Erythroblast (primary cell): ENCODE data around the gene SLC1A7.

ENCODE experiments used
- GATA1 ChIP-seq: IDR thresholded peaks from 2 replicates; pipeline ENCODE4 v1.6.1; 2011; ENCODE audit warnings: low read depth, mild to moderate bottlenecking, control low read depth, low read length, moderate library complexity
- POLR2A ChIP-seq: IDR thresholded peaks from 2 replicates; pipeline ENCODE4 v1.6.1; 2011; ENCODE audit warnings: mild to moderate bottlenecking, low read length

DNA sequence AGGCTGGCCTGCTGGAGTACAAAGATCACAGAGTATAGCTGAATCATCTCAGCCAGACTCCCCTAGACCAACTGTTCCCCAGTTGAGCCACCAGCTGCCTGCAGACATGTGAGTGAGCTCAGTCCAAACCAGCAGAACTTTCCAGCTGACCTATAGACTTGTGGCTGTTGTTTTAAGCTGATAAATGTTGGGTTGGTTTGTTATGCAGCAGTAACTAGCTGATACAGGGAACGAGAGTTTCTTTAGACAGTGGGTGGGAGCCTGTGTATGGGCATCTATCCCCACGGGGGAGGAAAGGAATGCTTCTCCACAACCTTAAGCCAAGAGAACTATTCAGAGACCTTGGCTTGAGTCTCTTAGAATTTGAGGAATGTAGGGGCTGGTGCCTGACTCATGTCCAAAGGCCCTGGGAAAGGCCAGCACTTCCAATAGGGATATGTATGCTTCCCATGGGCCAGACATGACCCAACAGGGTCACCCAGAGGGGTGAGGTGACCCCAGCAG is 30.1 kb downstream of the SLC1A7 start:
- TF ChIP-seq POLR2A (no peak), GATA1 (no peak)
